DMS79 (cell line): Measurements from ENCODE around the gene CCND2.

Experiments
- DNase-seq: peaks from one replicate; lab custom pipeline; 2025; lab: John Stamatoyannopoulos, UW

Gene CCND2

DNA sequence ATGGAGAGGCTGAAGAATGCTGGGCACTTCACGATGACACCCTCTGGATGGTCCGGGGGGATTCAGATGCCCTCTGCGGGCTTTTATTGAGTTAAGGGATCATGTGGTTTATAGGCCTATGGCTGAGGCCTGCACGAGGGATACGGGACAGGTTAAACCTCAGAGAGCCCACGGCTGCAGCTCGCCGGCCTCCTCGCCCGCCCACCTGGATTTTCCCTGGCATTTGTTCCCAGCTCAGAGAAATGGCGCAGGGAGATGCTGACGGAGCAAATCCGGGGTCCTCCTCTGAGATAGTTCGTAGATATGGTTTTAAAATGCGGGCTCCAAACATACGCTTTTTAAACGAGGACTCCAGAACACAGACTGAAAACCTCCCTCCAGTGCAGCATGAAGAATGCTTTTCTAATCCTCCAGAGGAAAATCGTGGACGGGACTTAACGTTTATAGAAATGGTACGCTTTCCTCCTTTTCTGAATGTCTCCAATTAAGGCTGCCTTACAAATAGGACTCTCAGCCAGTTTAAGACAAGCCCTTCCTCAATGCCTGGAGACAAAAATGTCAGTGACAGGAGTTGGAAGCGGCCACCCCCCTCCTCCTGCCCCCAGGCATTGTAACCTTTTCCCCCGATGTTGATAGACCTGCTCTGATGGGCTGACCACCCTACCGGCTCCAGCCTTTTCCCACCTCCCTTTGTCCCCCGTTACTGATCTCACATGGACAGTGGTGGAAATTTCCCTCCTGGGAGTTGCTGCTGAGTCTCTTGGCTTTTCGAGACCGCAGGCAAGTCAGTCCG lies 16.6 kb downstream of the CCND2 start:
- no peak for DNase-seq

GRCh38 chr12:4292341-4293073 lies 18.9 kb downstream of the CCND2 start:
- no peak for DNase-seq

GRCh38 chr12:4293299-4293965 lies 19.9 kb downstream of the CCND2 start:
- DNase-seq, result no peak

GRCh38 chr12:4293966-4294505 lies 20.5 kb downstream of the CCND2 start:
- DNase-seq, result no peak

DNA sequence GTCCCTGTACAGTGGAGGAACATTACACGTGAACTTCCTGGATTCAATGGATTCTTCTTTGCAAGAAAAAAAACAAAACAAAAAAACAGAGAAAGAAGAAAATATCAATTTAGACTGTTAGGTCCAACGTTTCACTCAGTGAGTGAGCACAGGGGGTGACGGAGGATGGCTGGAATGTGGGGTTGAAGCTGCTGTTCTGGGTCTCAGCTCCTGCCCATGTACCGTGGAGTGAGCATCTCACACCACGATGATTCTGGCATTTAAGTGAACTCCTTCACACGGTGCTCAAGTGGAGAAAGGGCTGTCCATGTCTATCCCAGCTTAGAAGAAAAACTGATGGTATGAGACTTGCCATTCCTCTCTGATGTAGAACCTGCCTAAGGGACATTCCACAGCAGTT lies 23.2 kb downstream of the CCND2 start:
- DNase-seq, result no peak

DNA sequence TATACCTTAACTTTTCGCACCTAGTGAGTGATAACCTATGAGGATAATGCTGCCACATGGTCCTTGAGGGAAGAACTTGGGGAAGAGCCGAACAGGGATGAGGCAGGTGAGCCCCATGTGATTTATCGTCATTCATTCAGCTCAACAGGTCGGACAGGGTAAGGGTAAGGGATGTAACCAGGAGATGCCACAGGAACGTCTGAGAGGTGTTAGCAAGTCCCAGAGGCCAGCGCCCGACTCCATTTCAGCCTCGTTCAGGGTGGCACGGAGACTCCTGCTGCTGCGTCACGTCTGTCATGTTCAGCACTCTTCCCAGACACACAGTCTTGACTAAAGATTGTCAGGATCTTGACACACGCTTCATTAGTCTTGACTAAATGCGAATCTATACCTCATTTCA lies 24.1 kb downstream of the CCND2 start:
- no peak for DNase-seq

- no peak for DNase-seq
Observed at GRCh38 chr12:4300883-4301282, 27.3 kb downstream of the CCND2 start.

DNA sequence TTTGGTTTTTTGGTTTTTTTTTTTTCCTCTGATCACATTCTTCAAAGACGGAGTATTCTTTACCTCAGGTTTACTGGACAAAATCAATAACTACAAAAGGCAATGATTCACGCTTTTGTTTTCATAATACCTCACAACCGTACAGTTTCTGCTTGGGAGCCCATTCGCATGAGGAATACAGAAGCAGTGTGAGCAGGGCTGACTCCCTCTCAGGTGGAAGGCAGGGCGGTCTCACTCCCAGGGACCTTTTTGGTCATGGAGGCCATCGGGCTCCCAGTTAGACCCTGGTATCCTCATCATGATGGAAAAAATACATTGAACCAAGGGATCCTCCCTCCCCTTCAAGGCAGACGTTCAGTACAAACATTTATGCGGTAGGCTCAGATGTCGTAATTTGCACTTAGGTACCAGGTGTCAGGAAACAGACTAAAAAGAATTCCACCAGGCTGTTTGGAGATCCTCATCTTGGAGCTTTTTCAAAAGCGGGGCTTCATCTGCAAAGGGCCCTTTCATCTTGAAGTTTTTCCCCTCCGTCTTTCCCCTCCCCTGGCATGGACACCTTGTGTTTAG lies 28.5 kb downstream of the CCND2 start:
- DNase-seq, result no peak

- no peak for DNase-seq
Observed at GRCh38 chr12:4302881-4303280, 29.3 kb downstream of the CCND2 start.

DNA sequence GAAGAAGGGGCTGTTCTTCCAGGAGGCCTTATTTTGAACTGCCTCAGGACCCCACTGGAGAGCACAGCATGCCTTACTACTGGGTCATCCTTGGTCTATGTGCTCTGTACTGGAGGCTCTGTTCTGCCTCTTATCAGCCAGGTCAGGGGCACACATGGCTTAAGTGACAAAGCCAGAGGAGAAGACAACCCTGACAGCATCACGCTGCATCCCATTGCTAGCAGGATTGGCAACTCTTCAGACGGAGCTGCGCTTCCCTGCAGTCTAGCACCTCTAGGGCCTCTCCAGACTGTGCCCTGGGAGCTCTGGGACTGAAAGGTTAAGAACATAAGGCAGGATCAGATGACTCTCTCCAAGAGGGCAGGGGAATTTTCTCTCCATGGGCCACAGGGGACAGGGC lies 30.2 kb downstream of the CCND2 start:
- DNase-seq, result no peak

GRCh38 chr12:4307593-4308333 lies 34.2 kb downstream of the CCND2 start:
- peak; percentile 78 for DNase-seq

DNA sequence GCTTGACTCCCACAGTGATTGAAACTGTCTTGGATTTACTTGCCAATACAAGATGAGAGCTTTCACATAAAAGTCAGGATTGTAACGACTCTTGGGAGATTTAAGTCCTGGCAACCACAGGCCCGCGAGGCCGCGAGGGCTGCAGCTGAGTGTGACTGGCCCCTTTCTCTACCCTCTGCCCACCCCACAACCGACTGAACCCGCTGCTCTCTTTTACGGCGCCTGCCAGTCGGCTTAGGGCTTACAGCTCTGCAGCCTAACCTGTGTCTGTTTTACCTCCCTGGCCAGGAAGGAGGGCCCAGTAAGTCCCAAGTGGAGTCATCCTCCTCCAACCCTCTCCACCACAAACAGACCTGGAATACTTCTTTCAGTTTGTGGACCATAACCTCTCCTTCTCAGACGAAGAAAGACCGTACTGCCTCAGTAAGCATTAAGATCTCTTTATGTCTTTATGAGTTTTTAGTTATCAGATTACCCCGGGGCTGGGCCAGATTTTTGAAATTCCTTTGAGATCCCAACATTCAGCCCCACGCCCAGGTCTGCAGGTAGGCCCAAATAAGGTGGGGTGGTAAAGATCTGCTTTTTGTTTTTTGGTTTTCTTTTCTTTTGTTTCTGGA lies 34.9 kb downstream of the CCND2 start:
- no peak for DNase-seq

DNA sequence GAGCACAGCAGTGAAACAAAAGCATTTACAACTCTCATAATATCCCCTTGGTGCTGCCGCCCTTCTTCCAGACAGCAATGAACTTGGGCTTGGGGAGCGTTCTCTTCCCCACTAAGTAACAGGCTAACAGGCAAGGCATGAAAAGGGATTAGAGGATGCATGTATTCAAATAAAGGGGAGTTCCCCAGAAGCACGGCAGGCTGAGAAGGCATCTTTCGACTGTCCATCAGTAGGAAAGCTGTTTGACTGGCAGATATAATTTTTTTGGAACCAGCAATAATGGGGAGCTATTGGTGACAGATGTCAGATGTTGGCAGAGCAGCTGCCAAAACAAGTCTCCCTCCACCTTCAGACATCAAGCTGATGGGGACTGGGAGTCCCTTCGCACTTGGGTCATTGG lies 38.2 kb downstream of the CCND2 start:
- no peak for DNase-seq

- no peak for DNase-seq
Observed at GRCh38 chr12:4312251-4312650, 38.7 kb downstream of the CCND2 start.

GRCh38 chr12:4320497-4320852 lies 46.9 kb downstream of the CCND2 start:
- DNase-seq, result no peak

- DNase-seq, result peak; percentile 81
Observed at GRCh38 chr12:4320853-4321701, 47.5 kb downstream of the CCND2 start, which contains the start of gene TIGAR. TSS of gene TIGAR (plus strand) at chr12:4321213. CDS start at chr12:4321272, 59 bp downstream.

- DNase-seq, result no peak
Observed at GRCh38 chr12:4322726-4323125, 49.2 kb downstream of the CCND2 start.
